Activated CD4-positive, alpha-beta memory T cell treated with anti-CD3 and anti-CD28 coated beads, Interleukin-2, amount 10 ng/mL, durations not matched to agents 7 days and 5 days (primary cell): Measurements from ENCODE around the gene RNASE12. TPM values are rescaled to one million over a fixed set of nuclear protein-coding genes. Genes with fewer than 3 reads are reported as not detected.

Experiments used
- CTCF ChIA-PET: fragments of 350-600 bp; sonication (Branson Sonifier 250); formaldehyde crosslinking; loops from one replicate; lab custom pipeline; 2021; ENCODE audit warnings: antibody characterized with exemption, inconsistent platforms; lab: Charles Lee
- POLR2A ChIA-PET: fragments of 350-600 bp; sonication (Branson Sonifier 250); formaldehyde crosslinking; loops from one replicate; lab custom pipeline; 2021; ENCODE audit warnings: antibody characterized with exemption; lab: Charles Lee
- DNase-seq: peaks from one replicate; pipeline ENCODE4 v3.0.0-alpha.2; 2020
- H3K27ac Mint-ChIP-seq: one replicate; pipeline ENCODE4 v1.8.0; 2021; ENCODE audit warnings: mild to moderate bottlenecking, mixed read lengths
- H3K27me3 Mint-ChIP-seq: one replicate; pipeline ENCODE4 v1.8.0; 2021; ENCODE audit warnings: mixed read lengths
- H3K36me3 Mint-ChIP-seq: one replicate; pipeline ENCODE4 v1.8.0; 2021; ENCODE audit warnings: low read depth, mixed read lengths
- H3K4me1 Mint-ChIP-seq: one replicate; pipeline ENCODE4 v1.8.0; 2021; ENCODE audit warnings: mixed read lengths
- H3K4me3 Mint-ChIP-seq: one replicate; pipeline ENCODE4 v1.8.0; 2021; ENCODE audit warnings: mild to moderate bottlenecking, mixed read lengths
- H3K9me3 Mint-ChIP-seq: one replicate; pipeline ENCODE4 v1.8.0; 2021; ENCODE audit warnings: mixed read lengths
- total RNA-seq, 2 experiments: library from RNA; stranded (reverse); gene quantifications; one replicate each; pipeline ENCODE4 v1.2.3, GENCODE V29; 2021

RNASE12 gene
- total RNA-seq, 2 experiments from 2014 or later = not detected

DNA sequence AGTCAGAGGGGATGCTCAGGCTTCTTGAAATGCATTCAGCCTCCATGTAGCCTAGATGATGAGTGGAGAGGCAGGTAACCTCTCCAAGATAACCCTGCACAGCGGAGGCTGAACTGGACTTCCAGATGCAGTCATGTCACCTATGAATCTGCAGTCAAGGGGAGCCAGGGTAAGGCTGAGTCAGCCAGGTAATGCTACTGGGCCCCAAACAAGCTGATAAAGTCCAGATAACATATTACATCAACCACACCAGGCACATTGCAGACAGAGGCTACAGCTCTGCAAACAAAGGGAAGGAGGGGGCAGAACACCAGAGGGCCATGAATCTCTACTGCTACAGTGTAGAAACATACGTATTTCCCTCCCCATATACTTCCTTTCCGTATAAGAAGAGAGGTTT lies 44.3 kb downstream of the RNASE12 start:
- no peaks in the 10 kb centered on the region for H3K9me3 Mint-ChIP-seq
- no peak for DNase-seq
- H3K36me3 Mint-ChIP-seq = no peaks in the 10 kb centered on the region
- H3K4me1 Mint-ChIP-seq = no peaks in the 10 kb centered on the region
- peaks cover 25% of the 10 kb centered on the region for H3K27me3 Mint-ChIP-seq
- ChIA-PET CTCF (no interaction called here), POLR2A (no interaction called here)
- H3K27ac Mint-ChIP-seq = no peak overlapping the region
- H3K4me3 Mint-ChIP-seq = no peak overlapping the region

Other genes with a start within 250 kb of the RNASE12 start
- 10 to 100 TPM; 27.1 to 28.7 TPM for gene PARP2, start 247.7 kb downstream of the RNASE12 start, total RNA-seq
- 10 to 100 TPM; 60.7 to 63.5 TPM for gene TEP1, start 177.9 kb downstream of the RNASE12 start, total RNA-seq
- under 1 TPM in 1 of 2 experiments, not detected in 1; 0.05 TPM for gene KLHL33, start 155.2 kb downstream of the RNASE12 start, total RNA-seq
- gene OSGEP, start 136.6 kb downstream of the RNASE12 start, total RNA-seq = 10 to 100 TPM; 35.8 to 40.3 TPM
- 100 to 1,000 TPM in 1 of 2 experiments, 10 to 100 TPM in 1; 91.9 to 103 TPM for gene APEX1, start 136.2 kb downstream of the RNASE12 start, total RNA-seq
- gene PIP4P1, start 129.9 kb downstream of the RNASE12 start, total RNA-seq = 10 to 100 TPM; 39.5 to 42.9 TPM
- gene PNP, start 122.0 kb downstream of the RNASE12 start, total RNA-seq = 100 to 1,000 TPM; 207 to 210 TPM
- under 1 TPM in 1 of 2 experiments, not detected in 1; 0.50 TPM for gene RNASE10, start 85.8 kb downstream of the RNASE12 start, total RNA-seq
- gene RNASE9, start 30.3 kb downstream of the RNASE12 start, total RNA-seq = not detected
- not detected for gene RNASE11, start 3.4 kb downstream of the RNASE12 start, total RNA-seq
- not detected for gene OR6S1, start 50.3 kb upstream of the RNASE12 start, total RNA-seq
- 1 to 10 TPM; 2.7 to 4.7 TPM for gene RNASE4, start 93.2 kb upstream of the RNASE12 start, total RNA-seq
- 1 to 10 TPM; 4.9 to 5.5 TPM for gene ANG, start 97.4 kb upstream of the RNASE12 start, total RNA-seq
- not detected for gene EDDM3A, start 154.5 kb upstream of the RNASE12 start, total RNA-seq
- not detected for gene EDDM3B, start 177.0 kb upstream of the RNASE12 start, total RNA-seq
- gene RNASE6, start 189.9 kb upstream of the RNASE12 start, total RNA-seq = 1 to 10 TPM; 5.6 to 5.9 TPM
- not detected for gene RNASE1, start 211.5 kb upstream of the RNASE12 start, total RNA-seq